B cell (primary cell): ENCODE measurements around the gene MAML3.

Experiments used
- CTCF ChIP-seq: fragments of 200-600 bp; IDR thresholded peaks from one replicate; pipeline ENCODE4 v1.8.0; 2022; ENCODE audit warnings: antibody characterized with exemption, mild to moderate bottlenecking
- EZH2 ChIP-seq: IDR thresholded peaks from 2 replicates; pipeline ENCODE4 v1.6.1; 2012; ENCODE audit warnings: borderline replicate concordance, low read depth, mild to moderate bottlenecking, moderate library complexity, low read length; ENCODE audit not compliant: insufficient read depth, poor library complexity, severe bottlenecking

GRCh38 chr4:139669335-139669734 is 484.6 kb downstream of the MAML3 start:
- no peak for TF ChIP-seq EZH2
- TF ChIP-seq CTCF, result no peak
